ENCODE data around the gene POLR1A. TPM values are rescaled to one million over a fixed set of nuclear protein-coding genes. Genes with fewer than 3 reads are reported as not detected.

POLR1A gene
- total RNA-seq, 2 experiments from 2014 or later = 41.8 to 42.1 TPM

GRCh38 chr2:86094229-86094628, 11.5 kb downstream of the POLR1A start:
- intact Hi-C loops (cut with micrococcal nuclease) = no loop called here
- ATAC-seq (no peak), DNase-seq (no peak)
- ChIA-PET CTCF (interaction anchor here (1.0 kb wide), 1 partner anchor 53 kb away, joined by 3 read pairs; no protein-coding TSS in a partner anchor), POLR2A (interaction anchor here (1.2 kb wide), 1 partner anchor 101 kb away, joined by 3 read pairs; the partner anchor contains the start of gene IMMT)
- no peaks in the 10 kb centered on the region for H3K27me3 Mint-ChIP-seq
- H3K4me3 Mint-ChIP-seq = no peak overlapping the region
- TF ChIP-seq CTCF (IDR thresholded peaks at IDR 0.05) = no peak
- peaks cover 50% of the 10 kb centered on the region for H3K36me3 Mint-ChIP-seq (ENCODE audit: low read depth)
- no peak overlapping the region for H3K27ac Mint-ChIP-seq
- no peaks in the 10 kb centered on the region for H3K9me3 Mint-ChIP-seq
- peaks cover 15% of the 10 kb centered on the region for H3K4me1 Mint-ChIP-seq (ENCODE audit: low read depth)

GRCh38 chr2:86087936-86088850, 17.5 kb downstream of the POLR1A start:
- ChIA-PET CTCF (interaction anchor here (0.6 to 2.5 kb wide), 16 partner anchors 9 to 277 kb away, joined by 3 to 13 read pairs (median 3); partner anchors contain the start of genes POLR1A and PTCD3), POLR2A (interaction anchor here (0.6 to 1.3 kb wide), 3 partner anchors 8 to 105 kb away, joined by 3 to 4 read pairs (median 3); no protein-coding TSS in a partner anchor)
- Mint-ChIP-seq H3K4me3 (no peak overlapping the region), H3K36me3 (ENCODE audit: low read depth) (peaks cover 29% of the 10 kb centered on the region), H3K4me1 (ENCODE audit: low read depth) (no peaks in the 10 kb centered on the region), H3K9me3 (no peaks in the 10 kb centered on the region), H3K27me3 (no peaks in the 10 kb centered on the region), H3K27ac (no peak overlapping the region)
- DNase-seq (peak; percentile 20), ATAC-seq (no peak)
- TF ChIP-seq CTCF (IDR thresholded peaks at IDR 0.05) = peak; percentile 64
- intact Hi-C loops (cut with micrococcal nuclease) = no loop called here

- intact Hi-C loops (cut with micrococcal nuclease) = no loop called here
Observed at GRCh38 chr2:86082756-86083155, 22.9 kb downstream of the POLR1A start.

GRCh38 chr2:86081724-86082123, 24.0 kb downstream of the POLR1A start:
- H3K36me3 Mint-ChIP-seq (ENCODE audit: low read depth) = peaks cover 43% of the 10 kb centered on the region
- ChIA-PET CTCF (interaction anchor here (1.1 to 12.0 kb wide), 2 partner anchors 40 to 253 kb away, joined by 3 to 186 read pairs; no protein-coding TSS in a partner anchor), POLR2A (interaction anchor here (1.1 kb wide), 1 partner anchor 59 kb away, joined by 5 read pairs; no protein-coding TSS in a partner anchor)
- no peak for TF ChIP-seq CTCF (IDR thresholded peaks at IDR 0.05)
- intact Hi-C loops (cut with micrococcal nuclease) = no loop called here
- ATAC-seq = no peak
- H3K4me3 Mint-ChIP-seq = no peak overlapping the region
- no peak overlapping the region for H3K27ac Mint-ChIP-seq
- H3K4me1 Mint-ChIP-seq (ENCODE audit: low read depth) = peaks cover 25% of the 10 kb centered on the region
- H3K27me3 Mint-ChIP-seq = no peaks in the 10 kb centered on the region
- no peaks in the 10 kb centered on the region for H3K9me3 Mint-ChIP-seq
- no peak for DNase-seq

More at GRCh38 chr2:86082756-86083155, 22.9 kb downstream of the POLR1A start:
- H3K4me3 Mint-ChIP-seq = no peak overlapping the region
- ATAC-seq (no peak), DNase-seq (no peak)
- POLR2A ChIA-PET = interaction anchor here (0.5 to 1.1 kb wide), 2 partner anchors 58 to 473 kb away, joined by 3 to 5 read pairs; no protein-coding TSS in a partner anchor
- CTCF ChIA-PET = interaction anchor here (1.1 to 12.0 kb wide), 2 partner anchors 41 to 254 kb away, joined by 3 to 186 read pairs; no protein-coding TSS in a partner anchor
- TF ChIP-seq CTCF (IDR thresholded peaks at IDR 0.05) = no peak
- no peak overlapping the region for H3K27ac Mint-ChIP-seq
- no peaks in the 10 kb centered on the region for H3K27me3 Mint-ChIP-seq
- H3K36me3 Mint-ChIP-seq (ENCODE audit: low read depth) = peaks cover 36% of the 10 kb centered on the region
- H3K4me1 Mint-ChIP-seq (ENCODE audit: low read depth) = peaks cover 22% of the 10 kb centered on the region
- no peaks in the 10 kb centered on the region for H3K9me3 Mint-ChIP-seq
